SIG-M5 treated with dmso at 0.1 percent for 504 hours (cell line): ENCODE results near the gene GSAP.

Experiments used
- DNase-seq: peaks from one replicate; lab custom pipeline; 2025; ENCODE audit not compliant: unreplicated experiment; lab: John Stamatoyannopoulos, UW

The GSAP gene

DNA sequence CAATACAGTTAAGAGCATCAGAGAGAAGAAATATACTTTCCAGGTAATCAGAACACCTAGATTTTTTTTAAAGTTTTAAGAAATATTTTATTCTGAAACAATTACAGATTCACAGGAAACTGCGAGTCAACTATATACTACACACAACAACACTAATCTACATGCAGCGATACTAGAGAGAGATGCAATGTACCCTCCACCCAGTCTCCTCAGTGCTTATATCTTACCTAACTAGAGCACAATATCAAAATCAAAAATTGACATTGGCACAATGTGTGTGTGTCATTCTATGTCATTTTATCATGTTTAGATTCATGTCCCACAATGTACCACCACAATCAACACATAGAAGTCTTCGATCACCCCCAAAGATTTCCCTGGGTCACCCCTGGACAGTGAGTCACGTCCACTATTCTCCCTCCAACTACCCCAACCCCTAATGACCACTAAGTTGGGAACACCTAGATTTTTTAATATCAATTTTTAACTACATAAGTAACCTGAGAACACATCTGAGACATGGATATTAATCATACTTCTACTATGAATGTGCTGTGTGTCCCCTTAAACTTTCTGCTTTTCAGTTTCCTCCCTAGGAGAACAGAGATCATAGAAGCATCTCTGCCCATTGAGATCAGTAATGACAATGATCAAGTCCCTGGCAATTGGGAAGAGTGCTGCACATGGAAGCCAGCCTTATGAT lies 86.5 kb downstream of the GSAP start:
- DNase-seq: no peak

DNA sequence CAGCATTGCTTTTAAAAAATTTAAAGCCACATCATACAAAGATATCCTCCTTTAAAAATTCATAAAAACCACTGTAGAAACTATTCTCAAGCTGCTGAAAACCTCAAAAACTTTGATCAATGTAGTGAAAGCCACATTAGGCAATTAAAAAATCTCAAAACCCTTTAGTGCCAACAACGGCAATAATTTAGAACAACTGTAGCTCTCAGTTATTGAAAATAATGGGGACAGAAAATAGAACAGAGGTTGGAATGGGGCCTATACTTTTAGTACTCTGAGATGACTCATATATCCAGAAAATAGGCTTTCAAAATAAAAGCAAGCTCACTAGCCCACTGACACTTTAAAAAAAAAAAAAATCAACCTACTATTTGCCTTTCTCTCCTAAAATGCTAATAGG lies 87.5 kb downstream of the GSAP start:
- DNase-seq: peak; percentile 21

DNA sequence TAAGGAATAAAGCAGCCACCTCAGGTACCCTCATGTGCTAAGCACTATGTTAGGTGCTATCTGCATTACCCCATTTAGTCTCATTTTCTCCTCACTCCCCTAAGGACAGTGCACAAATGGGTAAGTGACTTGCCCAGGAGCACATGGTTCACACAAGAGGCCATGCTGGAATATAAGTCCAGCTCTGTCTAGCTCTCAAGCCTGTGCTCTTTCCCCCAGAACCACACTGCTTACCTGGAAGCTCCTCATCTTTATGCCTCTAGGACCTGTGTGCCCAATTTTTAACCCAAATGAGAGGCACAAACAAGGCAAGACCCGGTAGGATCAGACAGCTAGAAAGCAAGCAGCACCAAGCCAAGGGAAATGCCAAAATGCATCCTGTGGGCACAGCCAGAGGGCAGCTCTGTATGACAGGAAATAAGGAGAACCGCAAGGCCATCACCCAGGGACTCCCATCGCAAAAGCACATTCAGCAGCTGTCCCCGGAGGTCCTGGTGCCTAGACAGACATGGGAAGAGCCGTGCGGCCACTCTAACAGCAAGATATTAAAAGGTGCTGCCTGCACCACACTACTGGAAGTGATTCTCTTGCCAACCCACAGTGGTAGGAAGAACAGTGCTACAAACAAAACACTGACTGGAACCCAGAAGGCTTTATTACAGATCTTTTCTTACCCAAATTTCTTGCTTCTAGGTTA lies 88.1 kb downstream of the GSAP start:
- DNase-seq: no peak

DNA sequence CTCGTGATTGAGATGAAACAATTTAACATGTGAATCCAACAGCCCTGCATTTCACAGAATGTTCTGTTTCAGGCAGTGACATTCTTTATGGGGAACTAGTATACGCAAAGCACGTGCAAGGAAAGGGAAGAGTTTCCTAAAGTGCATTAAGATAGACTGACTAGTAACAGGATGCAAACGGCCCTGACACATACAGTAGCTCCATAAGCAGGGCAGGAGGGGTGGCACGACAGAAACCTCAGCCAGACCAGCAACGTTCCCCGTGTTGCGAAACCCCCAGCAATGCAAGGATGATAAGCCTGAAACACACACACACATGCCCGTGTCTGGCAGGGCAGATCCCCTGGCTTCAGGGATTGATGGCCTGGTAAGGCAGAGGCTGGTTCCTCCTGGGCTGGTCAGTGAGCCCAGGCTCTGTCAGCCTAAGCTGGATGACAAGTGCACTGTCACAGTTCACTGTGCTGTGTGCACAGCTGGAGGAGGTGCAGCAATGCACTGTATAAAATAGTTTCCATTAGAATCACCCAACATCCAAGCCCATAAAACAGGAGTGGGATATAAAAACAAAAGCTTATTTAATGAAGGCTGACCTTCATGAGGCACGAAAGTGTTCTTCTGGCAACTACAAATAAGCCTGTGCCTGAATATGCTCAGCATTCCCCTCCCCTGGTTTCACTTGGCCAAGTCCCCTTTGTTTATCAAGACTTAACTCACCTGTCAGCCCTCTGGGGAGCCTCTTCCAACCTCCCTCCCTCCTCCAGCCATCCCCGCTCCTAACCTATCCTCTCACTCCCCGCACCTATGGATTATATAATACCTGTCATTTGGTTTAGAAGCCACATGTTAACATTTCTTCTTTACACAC lies 88.8 kb downstream of the GSAP start:
- DNase-seq: peak; percentile 84

DNA sequence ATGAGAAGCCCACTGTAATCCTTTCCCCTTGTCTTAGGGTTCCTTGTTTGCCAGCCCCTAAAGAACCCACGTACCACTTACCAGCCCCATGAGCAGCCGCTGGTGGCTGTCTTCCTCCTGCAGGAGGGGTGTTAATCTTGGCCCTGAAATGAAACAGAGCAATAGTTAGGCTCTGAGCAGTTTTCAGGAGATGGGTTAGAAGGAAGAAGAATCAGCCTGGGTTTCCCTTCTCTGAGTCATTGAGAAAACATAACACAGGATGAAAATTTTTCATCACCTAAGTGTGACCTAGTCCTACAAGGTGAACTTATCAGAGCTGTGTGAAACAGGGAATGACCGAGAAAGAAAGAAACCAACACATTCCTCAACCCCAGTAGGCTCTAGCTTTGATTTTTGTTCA lies 90.0 kb downstream of the GSAP start:
- DNase-seq: no peak

DNA sequence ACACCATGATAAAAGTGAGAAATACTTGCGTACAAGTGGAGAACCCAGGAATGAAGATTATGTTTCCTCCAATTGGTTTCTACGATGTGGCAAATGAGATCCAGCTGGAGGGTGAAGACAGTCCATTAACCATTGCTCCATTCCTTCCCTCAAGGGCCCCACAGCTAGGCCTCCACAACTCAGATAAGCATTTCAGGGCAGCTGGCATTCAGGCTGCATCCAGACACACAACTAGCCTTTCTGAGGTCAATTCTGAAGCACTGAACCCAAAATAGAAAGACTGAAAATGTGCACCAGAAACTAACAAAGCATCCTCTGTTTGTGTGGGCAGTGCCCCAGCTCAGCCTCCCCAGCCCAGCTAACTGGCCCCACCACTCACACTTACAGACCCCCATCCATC lies 94.8 kb downstream of the GSAP start:
- no peak for DNase-seq

DNA sequence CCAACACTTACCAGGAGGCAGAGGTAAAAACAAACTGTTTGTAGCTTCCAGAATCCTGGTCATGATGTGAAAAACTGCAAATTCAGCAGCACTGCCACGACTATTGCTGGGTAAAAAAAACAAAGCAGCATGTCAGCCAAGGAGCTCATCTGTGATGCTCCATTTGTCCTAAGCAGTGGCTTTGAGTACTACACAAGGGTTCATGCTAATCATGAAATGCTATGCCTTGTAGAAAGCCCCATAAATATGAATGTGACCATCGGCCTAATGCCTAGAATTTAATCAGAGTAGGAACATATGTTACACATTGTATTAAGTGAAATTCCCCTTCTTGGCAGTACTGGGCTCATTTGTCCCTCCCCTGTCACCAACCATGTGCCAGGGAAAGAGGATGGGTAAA lies 95.4 kb downstream of the GSAP start:
- no peak for DNase-seq

DNA sequence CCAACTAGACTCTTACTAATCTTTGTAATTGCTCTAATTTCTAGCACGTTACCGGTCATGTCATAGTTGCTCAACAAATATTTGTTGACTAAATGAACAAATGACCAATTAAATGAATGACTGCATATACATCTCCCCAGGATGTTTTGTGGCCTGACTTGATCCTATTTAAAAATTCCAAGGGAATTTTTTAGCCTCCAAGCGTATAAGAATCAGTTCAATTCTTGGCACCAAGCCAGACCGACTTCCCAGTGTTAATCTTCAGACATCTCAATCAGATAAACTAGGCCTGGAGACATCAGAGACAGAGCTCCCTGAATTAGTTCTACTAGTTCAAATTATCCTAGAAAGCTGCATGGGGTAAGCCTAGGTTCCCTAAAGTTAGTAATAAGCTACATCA lies 96.0 kb downstream of the GSAP start:
- no peak for DNase-seq

DNA sequence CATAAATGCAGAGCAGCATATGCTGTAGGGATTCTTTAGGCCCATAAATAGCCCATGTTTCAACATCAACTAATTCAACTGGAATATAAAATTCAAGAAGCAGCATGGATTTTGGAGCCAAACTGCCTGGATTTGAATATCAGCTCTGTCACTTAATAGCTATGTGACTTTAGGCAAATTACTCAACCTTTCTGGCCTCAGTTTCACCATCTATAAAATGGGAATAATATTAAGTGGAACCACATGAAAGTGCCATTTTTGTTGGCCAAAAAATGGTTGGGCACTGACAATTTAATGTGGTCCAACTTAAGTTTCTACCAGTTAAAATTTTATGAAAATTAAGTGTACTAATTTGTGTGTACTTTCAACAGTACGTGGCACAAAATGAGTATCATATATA lies 98.1 kb downstream of the GSAP start:
- DNase-seq: no peak

DNA sequence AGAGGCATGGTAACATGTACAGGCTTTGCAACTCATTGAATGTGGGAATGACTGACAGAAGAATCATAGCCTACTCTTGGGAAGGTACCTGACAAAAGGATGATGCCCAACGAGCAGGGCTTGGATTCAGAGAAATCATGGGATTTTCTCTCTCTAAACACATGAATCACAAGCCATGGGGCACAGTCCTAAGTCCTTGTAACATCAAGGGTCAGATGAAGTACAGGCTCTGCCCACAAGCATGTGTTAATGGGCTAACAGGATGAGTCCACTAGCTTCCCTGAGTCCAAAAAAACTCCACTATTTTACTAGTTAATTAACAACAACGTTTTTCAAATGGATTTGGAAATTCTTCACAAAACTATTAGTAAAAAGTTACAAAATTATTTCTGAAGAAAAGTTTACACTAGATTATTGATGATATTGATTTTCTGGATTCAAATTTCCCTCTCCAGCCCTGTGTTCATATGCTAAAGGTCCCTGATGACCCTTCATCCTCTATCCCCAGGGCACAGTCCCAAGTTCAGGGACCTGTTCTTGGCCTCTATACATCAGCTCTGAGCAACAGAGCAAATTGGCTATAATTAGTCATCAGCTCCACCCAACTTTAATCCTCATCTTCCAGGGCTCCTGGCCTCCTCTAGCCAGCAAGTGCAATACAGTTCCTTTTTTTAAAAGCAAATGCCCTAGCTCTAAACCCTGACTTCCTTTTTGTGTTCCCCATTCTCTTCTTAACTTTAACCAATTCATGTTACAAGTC lies 99.8 kb downstream of the GSAP start:
- peak; percentile 79 for DNase-seq

DNA sequence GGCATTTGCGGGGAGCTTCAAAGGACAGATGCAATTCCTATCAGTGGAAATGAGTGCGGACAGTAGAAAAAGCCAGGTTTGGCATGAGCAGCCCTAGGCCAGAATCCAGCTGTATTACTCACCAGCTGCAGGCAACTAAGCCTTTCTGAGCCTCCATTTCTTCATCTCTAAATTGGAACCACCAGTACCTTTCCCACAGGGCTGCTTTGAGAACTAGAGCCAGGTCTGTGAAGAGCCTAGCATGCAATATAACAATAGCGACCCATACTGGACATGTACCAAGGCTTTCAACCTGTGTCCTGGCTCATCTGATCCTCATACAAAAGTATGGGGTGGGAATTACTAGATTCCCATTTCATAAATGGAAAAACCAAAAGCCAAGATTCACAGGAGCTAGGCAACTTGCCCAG lies 101.0 kb downstream of the GSAP start:
- no peak for DNase-seq

DNA sequence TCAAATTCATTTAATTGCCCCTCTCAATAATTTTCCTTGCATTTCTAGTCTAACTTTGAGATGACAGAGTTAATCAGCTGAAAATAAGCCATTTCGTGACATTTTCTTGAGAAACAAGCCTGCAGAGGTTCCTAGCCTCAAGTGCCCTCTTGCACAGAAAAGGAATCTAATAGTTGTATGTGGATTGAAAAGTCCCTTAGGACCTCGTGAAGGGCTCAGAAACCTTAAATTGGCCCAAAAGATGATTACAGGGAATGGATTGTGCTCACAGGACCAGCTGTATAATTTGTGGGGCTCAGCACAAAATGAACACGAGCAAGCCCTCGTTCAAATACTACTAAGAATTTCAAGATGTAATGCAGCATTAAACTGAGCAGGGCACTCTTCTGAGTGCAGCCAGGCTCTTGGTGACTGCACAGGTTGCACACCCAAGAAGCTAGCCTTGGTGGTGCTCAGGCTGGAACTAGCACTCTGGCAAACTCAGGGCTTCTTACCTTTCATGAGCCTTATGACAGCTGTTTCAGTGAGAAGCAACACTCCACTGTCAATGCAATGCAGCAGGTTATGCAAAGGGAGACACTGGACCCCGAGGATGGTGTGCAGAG lies 102.2 kb downstream of the GSAP start:
- no peak for DNase-seq

DNA sequence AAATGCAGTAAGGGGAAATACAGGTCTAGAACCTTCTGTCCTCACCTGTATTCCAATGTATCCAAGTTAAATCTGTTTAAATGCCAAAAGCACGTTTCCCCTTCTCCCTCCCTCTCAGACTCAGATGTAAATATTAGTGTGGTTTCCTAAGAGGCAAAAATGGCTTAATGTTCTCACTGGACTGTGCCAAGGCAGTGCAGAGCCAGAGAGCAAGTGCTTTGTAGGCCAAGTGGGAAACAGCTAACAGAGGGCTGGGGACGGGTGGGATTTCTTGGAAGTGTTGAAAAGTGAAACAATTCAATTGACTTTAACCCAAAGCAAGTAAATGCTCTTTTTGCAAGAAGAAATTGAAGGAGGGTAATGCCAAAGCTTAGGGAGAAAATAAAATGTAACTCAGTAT lies 103.1 kb downstream of the GSAP start:
- DNase-seq: no peak

DNA sequence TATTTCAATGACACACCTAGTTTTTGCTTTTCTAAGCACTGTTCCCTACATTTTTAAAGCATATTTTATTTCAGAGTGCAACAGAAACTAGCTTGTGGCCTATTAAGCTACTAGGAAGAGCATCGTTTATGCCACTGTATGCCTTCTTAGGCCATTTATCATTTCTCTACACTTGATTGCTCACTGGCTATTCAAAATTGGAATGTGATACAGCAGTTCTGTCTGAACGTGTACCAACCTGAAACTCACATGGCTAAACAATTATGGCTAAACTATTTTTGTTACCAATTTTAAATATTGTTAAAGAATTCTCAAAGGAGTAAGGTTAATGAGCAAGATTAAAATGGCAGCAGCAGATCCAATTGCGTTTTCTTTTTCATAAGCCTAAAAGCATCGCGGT lies 105.2 kb downstream of the GSAP start:
- DNase-seq: no peak

DNA sequence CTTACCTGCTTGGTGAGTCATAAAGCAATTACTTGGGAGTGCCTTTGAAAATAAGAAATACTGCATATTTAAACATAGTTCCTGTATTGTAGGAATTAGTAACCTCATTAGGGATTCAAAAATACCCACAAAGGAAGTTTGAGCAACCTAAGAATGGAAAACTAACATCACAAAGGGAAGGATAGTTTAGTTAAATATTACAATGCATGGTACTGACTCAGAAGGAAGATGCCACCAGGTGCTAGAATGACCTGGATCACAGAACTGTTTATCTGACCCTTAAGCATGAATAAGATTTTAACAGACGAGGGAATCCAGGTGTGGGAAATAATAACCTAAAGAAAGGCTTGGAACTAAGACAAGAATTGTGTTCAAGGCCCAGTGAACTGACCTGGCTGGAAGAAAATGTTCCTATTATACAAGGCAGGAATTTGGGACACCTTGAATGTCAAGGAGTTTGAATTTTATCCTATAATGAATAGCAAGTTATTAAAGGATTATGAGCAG lies 106.4 kb downstream of the GSAP start:
- DNase-seq: no peak

DNA sequence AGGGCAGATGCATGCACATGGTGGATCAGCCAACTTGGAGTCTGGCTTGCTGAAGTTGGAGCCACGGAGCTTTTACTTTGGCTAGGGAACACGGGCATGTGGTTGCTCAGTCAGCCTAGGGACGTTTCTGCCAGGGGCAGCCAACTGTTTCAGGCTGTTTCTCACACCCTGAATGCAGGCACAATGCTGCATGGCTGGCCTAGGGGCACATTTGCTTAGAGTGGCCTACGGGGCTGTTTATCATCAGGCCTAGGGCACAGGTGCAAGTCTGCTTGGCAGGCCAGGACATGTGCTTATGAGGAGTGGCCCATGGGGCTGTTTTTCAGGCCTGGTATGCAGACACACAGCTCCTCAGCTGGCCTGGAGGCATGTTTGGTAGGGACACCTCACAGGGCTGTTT lies 107.4 kb downstream of the GSAP start:
- DNase-seq: no peak

DNA sequence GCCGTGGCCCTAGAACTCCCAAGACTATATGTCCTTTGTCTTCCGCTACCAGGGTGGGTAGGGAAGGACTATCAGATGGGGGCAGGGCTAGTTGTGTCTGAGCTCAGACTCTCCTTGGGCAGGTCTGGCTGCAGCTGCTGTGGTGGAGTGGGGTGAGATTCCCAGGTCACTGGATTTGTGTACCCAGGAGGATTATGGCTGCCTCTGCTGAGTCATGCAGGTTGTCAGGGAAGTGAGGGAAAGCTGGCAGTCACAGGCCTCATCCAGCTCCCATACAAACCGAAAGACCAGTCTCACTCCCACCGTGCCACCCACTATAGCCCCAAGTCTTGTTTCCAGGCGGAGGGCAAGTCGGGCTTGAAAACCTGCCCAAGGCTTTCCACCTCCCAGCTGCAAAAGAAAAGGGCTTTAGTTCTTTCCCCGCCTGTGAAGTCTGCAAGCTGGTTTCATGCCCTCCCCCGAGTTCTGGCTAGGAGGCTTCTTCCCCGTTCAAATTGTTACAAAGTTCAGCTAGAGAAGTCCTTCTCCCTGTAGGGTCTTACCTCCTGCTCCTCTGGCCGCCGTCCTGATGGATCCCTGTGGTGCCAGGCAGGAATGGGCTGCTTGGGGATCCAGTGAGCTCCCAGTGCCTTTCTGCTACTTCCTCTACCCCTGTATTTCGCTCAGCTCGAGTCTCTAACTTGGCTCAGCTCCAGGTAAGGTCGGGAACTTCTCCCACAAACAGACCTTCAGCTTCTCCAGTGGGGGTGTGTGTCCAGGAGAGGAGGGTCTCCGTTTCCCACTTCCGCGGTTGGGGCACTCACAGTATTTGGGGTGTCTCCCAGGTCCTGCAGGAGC lies 109.7 kb downstream of the GSAP start:
- no peak for DNase-seq

DNA sequence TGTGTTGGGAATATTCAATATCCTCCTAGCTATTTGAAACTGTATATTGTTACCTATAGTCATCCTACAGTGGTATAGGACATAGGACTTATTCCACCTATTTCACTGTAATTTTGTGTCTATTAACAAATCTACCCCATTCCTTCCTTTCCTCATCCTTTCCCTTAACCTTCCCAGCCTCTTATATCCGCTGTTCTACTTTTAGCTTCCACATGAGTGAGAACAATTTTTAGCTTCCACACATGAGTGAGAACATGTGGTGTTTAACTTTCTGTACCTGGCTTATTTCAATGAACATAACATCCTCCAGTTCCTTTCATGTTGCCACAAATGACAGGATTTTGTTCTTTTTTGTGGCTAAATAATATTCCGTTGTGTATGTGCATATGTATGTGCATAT lies 120.6 kb downstream of the GSAP start:
- DNase-seq: no peak

DNA sequence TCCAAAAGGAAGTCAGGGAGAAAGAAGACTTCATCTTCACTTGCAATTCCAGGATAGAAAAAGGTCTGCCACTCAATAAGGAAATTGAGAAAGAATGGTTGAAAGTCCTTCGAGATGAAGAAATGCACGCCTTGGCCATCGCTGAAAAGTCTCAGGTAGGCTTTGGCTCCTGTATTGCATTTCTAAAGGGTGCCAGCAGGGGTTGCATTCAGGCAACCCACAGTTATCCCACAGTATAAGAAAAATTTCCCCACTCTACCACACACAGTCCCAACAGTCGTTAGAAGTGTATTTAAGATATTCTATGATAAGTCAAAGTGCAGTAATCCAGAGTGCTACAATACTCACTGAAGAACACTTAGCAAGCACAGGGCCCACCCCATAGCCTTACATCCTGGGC lies 123.1 kb downstream of the GSAP start:
- DNase-seq: no peak

DNA sequence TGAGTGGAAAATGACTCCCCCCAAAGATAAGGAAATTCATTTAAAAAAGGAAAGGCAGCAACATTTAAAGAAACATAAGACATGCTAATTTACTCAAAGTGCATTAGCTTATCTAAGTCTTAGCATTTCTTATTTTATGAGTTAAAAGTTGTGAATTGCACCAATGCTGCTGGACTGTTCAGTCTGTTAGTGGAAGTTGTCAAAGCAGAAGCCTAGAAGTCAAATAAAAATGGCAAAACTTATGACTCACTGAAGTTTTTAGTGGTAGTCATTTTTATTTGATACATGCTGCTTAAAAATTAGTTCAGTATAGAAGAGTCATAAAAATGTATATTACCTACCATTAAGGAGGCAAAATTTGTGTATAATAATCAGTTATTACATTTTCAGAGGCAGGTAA lies 125.7 kb downstream of the GSAP start:
- DNase-seq: no peak
